ENCODE data around the gene UTP25.
A peak's percentile ranks its signal among the peaks of the same experiment; 100 is the strongest.

Gene UTP25

GRCh38 chr1:209854196-209854595 lies 26.4 kb downstream of the UTP25 start:
- no peak for TF ChIP-seq CTCF (IDR thresholded peaks at IDR 0.05; ENCODE audit: low read depth, low read length)
- no peak overlapping the region for H3K4me3 ChIP-seq (ENCODE audit: low read depth, low read length)
- peaks cover 23% of the 10 kb centered on the region for H3K36me3 ChIP-seq
- no peaks in the 10 kb centered on the region for H3K9me3 ChIP-seq (ENCODE audit: severe bottlenecking)
- no peak for DNase-seq
- no peaks in the 10 kb centered on the region for H3K27me3 ChIP-seq (ENCODE audit: insufficient read depth, low read depth, severe bottlenecking)
- H3K27ac ChIP-seq: no peak overlapping the region

- no peak for TF ChIP-seq CTCF (IDR thresholded peaks at IDR 0.05; ENCODE audit: low read depth, low read length)
- Histone ChIP-seq H3K4me3 (ENCODE audit: low read depth, low read length) (no peak overlapping the region), H3K27me3 (ENCODE audit: insufficient read depth, low read depth, severe bottlenecking) (no peaks in the 10 kb centered on the region), H3K27ac (no peak overlapping the region), H3K9me3 (ENCODE audit: severe bottlenecking) (no peaks in the 10 kb centered on the region), H3K36me3 (peaks cover 23% of the 10 kb centered on the region)
- DNase-seq: no peak
Observed at GRCh38 chr1:209855006-209855405, 27.2 kb downstream of the UTP25 start.

GRCh38 chr1:209855623-209856022 lies 27.9 kb downstream of the UTP25 start:
- no peak for TF ChIP-seq CTCF (IDR thresholded peaks at IDR 0.05; ENCODE audit: low read depth, low read length)
- H3K4me3 ChIP-seq (ENCODE audit: low read depth, low read length): no peak overlapping the region
- peaks cover 23% of the 10 kb centered on the region for H3K36me3 ChIP-seq
- H3K9me3 ChIP-seq (ENCODE audit: severe bottlenecking): no peaks in the 10 kb centered on the region
- H3K27ac ChIP-seq: no peak overlapping the region
- H3K27me3 ChIP-seq (ENCODE audit: insufficient read depth, low read depth, severe bottlenecking): no peaks in the 10 kb centered on the region
- peak; percentile 51 for DNase-seq

DNA sequence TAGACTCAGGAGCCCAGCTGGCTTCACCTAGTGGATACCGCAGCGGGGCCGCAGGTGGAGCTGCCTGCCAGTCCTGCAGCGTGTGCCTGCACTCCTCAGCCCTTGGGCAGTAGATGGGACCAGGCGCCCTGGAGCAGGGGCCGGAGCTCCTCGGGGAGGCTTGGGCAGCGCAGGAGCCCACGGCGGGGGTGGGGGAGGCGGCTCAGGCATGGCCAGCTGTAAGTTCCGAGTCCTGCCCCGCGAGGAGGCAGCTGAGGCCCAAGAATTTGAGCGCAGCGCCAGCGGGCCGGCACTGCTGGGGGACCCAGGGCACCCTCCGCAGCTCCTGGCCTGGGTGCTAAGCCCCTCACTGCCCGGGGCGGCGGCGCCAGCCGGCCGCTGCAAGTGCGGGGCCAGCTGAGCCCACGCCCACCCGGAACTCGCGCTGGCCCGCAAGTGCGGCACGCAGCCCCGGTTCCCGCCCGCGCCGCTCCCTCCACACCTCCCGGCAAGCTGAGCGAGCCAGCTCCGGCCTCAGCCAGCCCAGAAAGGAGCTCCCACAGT lies 30.9 kb downstream of the UTP25 start:
- no peak overlapping the region for H3K27ac ChIP-seq
- H3K36me3 ChIP-seq: no peaks in the 10 kb centered on the region; the same call in 1 of the 2 replicates
- no peak for TF ChIP-seq CTCF (IDR thresholded peaks at IDR 0.05; ENCODE audit: low read depth, low read length)
- no peak for DNase-seq
- no peaks in the 10 kb centered on the region for H3K27me3 ChIP-seq (ENCODE audit: insufficient read depth, low read depth, severe bottlenecking)
- H3K9me3 ChIP-seq (ENCODE audit: severe bottlenecking): no peaks in the 10 kb centered on the region
- no peak overlapping the region for H3K4me3 ChIP-seq (ENCODE audit: low read depth, low read length)

DNA sequence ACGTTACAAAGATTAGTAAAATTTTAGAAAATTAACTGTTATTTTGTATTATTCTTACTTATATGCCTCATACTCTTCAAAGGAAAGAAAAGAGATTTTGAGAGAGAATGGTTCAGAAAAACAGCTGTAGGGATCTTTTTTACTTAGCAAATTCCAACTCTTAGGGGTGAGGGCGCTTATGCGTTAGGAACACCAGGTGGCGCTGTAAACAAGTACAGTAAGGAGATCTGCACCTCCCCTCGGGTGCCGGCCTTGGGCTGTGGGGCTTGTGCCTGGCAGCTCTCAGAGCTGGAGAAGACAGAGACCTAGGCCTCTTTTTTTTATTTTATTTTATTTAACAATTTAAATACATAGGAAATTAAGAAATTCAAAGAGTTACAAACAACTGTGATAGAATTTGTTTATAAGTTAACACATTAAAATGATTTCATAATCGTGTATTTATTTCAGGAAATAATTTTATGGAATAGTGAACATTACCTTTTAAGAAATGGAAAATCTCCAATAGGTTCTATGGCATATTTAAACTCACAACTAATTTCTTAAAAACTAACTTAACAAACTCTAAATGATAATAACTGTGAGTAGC lies 32.6 kb downstream of the UTP25 start:
- Histone ChIP-seq H3K27ac (no peak overlapping the region), H3K9me3 (ENCODE audit: severe bottlenecking) (no peaks in the 10 kb centered on the region), H3K4me3 (ENCODE audit: low read depth, low read length) (no peak overlapping the region), H3K36me3 (no peaks in the 10 kb centered on the region), H3K27me3 (ENCODE audit: insufficient read depth, low read depth, severe bottlenecking) (no peaks in the 10 kb centered on the region)
- peak; percentile 76 for TF ChIP-seq CTCF (IDR thresholded peaks at IDR 0.05; ENCODE audit: low read depth, low read length)
- peak; percentile 88 for DNase-seq

DNA sequence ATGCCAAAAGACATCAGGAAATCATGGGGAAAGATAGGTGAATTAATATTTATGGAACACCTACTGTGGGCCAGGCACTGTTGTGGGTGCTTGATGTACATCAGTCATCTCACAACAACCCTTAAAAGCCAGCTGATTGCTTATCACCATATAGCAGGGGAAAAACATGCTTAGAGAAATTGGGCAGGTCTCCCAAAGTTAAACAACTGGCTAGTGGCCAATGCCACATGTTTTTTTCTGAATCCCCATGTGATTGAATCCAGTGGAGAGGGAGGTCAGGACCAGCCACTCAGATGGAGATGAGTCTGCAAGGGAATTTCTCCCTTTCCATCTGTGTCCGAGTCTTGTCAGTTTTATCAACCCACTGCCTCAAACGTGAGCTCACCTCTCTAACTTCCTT lies 33.5 kb downstream of the UTP25 start:
- Histone ChIP-seq H3K36me3 (no peaks in the 10 kb centered on the region), H3K4me3 (ENCODE audit: low read depth, low read length) (no peak overlapping the region), H3K9me3 (ENCODE audit: severe bottlenecking) (no peaks in the 10 kb centered on the region), H3K27ac (no peak overlapping the region), H3K27me3 (ENCODE audit: insufficient read depth, low read depth, severe bottlenecking) (no peaks in the 10 kb centered on the region)
- DNase-seq: no peak
- no peak for TF ChIP-seq CTCF (IDR thresholded peaks at IDR 0.05; ENCODE audit: low read depth, low read length)

Data from WERI-Rb-1 (cell line).